GM18511 (cell line): Measurements from ENCODE around the gene PTGES2.
"Not testable (repeated sequence)": the region's sequence is repeated elsewhere in the genome, so short reads cannot be mapped to it uniquely, and the experiment has no call there.

Source experiments
- ATAC-seq: cut with Tn5 transposase; IDR thresholded peaks from one replicate; pipeline ENCODE4 v1.9.1; 2021; ENCODE audit warnings: mild to moderate bottlenecking, moderate library complexity; ENCODE audit not compliant: unreplicated experiment

PTGES2 gene

DNA sequence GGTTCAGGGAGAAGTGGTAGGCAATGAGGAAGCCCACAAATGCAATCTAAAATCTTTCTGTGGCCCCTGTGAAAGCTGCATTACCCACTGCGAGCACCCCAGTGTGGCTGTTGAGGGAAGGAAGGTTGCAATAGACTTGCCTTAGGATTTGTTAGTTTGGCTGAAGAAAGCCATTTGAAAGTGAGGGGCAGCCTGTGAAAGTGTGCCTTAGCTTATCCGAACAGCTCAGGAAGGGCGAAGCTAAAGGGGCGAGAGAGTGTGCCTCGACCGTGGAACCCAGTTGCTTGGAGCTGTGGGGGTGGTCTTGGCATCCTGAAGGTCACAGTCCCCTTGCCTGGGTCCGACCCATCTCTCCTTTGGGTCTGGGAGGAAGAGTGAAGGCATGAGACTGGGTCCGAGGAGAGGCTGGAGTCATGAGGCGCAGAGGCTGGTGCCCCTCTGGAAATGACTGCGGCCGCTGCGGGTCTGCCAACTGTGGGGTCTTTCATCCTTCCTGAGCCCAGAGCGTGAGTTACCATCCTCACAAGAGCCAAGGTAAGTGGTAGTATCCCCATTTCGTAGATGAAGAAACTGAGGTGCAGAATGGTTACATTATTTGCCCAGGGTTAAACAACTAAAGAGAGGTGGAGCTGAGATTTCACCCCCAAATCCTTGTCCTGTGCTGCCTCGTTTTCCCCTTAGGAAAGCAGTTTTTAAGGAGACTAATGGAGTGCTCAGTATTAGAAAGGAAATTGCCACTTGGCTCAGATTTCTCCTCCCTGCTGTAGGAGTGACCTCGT lies 35.1 kb downstream of the PTGES2 start:
- ATAC-seq, result no peak

- no peak for ATAC-seq
Measured at GRCh38 chr9:128091571-128091970, 36.0 kb downstream of the PTGES2 start.

DNA sequence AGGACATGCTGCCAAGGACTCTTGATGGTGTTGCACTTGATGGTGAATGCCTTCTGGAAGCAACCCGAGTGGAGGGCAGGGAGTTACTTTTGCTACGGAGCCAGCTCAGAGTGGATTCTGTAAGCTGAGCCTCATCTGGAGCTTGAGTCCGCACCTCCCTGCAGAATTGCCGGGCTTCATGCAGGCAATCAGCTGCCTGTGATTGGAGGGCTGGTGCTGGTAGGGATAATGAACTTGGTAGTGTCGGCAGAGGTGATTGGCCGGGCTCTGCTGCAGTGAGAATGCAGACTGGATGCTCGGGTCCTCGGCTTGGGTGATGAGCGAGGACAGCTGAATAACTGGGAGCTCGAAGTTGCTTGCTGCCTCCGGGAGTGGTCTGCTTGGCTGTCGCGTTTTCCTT lies 36.4 kb downstream of the PTGES2 start:
- no peak for ATAC-seq

- no peak for ATAC-seq
Measured at GRCh38 chr9:128089299-128089698, 38.2 kb downstream of the PTGES2 start.

DNA sequence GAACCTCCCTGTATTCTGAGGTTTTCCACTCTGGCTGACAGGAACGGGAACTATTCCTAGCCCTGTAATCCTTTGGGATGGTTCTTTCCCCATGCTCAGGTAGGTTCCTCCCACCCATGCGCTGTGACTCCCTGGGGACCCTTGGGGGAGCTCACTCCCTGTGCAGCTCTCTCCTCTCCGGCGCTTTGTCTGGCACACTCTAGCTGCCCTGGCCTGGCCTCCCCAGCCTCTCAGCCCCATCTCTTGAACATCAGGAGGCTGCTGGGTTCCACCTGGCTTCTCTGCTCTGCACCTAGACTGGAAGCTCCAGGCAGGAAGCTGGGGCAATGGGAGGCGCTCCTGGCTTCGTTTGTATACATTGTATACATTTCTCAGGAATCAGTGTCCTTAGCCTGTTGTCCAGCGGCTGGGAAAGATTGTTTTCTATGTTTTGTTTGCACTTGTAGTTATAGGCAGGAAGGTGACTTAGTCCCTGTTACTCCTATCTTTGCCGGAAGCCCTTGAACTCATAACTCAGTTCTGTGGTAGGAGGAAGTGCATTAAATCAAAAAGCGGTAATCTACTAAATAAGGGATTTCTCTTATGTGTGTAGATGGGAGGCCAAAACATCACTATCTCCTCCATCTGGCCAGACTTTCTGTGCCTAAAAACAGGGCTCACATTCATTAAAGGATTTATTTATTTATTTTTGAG lies 39.1 kb downstream of the PTGES2 start:
- ATAC-seq, result no peak

DNA sequence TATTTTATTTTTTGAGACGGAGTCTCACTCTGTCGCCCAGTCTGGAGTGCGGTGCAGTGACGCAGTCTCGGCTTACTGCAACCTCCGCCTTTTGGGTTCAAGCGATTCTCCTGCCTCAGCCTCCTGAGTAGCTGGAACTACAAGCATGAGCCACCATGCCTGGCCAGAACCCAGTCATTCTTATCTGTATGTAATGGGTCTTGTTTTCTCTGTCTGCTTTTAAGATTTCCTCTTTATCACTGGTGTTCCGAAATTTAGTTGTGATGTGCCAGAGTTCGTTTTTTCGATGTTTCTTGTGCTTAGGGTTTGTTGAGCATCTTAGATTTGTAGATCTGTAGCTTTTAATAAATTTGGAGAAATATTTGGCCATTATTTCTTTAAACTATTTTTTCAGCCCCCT lies 40.3 kb downstream of the PTGES2 start:
- ATAC-seq, result no peak

DNA sequence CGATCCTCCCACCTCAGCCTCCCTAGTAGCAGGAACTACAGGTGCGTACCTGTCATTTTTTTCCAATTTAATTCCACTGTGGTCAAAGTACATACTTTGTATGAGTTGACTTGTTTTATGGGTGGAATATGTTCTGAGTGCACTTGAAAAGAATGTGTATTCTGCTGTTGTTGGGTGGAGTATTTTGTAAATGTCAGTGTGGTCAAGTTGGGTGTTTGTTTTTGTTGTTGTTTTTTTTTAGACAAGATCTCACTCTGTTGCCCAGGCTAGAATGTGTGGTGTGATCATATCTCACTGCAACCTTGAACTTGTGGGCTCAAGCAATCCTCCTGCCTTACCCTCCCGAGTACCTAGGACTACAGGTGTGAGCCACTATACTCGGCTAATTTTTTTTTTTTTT lies 41.6 kb downstream of the PTGES2 start:
- no peak for ATAC-seq

GRCh38 chr9:128084746-128085145 lies 42.8 kb downstream of the PTGES2 start:
- no peak for ATAC-seq

GRCh38 chr9:128082151-128082550 lies 45.4 kb downstream of the PTGES2 start:
- ATAC-seq, result no peak

GRCh38 chr9:128081056-128081455 lies 46.5 kb downstream of the PTGES2 start:
- ATAC-seq, result no peak

GRCh38 chr9:128080206-128080605 lies 47.3 kb downstream of the PTGES2 start:
- ATAC-seq, result no peak

- ATAC-seq, result no peak
Measured at GRCh38 chr9:128078504-128079434, 48.8 kb downstream of the PTGES2 start.

- no peak for ATAC-seq
Measured at GRCh38 chr9:128077847-128078503, 49.6 kb downstream of the PTGES2 start.

DNA sequence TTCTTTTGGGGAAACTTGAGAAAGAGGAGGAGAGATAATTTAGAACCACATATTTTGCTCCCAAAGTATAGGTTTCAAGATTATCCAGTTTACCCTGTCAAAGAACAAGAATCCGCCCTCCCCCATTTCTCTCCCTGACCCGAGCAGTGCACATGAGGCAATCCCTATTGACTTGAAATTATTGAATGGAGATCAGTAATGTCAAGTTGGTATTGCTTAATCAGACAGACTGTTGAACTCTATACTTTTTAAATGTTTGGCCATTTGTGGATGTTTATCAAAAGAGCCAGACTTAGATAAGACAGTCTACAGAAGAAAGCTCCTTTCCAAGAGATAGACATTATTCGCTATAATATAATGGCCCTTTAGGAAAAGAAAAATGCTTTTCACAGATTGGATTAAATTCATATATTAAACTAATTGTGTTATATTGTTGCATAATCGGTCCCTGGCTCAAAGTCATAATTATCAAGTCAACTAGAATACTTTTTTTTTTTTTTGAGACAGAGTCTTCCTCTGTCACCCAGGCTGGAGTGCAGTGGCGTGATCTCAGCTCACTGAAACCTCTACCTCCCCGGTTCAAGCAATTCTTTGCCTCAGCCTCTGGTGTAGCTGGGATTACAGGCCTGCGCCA lies 54.2 kb downstream of the PTGES2 start:
- ATAC-seq, result no peak

DNA sequence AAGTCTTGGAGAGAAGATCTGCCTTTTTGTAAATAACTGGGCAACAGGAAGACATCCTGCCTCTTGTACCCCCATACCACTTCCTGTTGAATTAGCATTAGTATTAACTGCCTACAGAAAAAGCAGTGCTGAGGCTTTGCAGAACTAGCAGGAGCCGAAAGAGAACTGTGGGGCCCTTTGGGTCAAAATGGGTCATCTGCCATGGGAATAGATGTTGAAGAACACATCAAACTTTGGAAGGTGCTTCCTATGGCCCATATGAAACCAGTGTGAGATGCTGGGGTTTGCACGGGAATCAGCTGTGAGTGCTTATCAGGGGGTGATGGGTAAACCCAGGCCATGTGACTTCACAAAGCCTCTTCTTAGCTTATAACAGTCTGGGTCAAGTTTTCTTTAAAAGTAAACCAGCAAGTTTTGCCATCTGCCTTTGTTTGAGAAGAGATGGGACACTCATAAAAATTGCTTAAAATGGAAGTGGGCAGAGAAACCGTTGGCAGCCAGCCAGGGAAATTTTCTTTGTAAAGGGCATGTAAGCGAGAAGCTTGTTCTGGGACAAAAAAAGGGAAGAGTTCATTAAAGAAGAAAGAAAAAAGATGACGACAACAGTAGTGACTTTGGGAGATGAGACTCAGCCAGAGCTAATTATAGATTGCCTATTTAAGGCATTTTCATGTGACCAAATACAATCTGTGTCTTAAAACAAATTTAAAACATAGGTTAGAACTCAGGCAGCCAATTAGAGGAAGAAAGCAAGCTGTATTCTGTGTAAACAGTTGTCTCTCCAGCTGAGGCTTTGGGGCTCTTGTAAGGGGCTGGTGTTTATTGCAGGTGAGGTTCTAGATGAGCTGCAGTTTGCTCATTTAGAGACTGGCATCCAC lies 55.1 kb downstream of the PTGES2 start:
- ATAC-seq, result no peak

DNA sequence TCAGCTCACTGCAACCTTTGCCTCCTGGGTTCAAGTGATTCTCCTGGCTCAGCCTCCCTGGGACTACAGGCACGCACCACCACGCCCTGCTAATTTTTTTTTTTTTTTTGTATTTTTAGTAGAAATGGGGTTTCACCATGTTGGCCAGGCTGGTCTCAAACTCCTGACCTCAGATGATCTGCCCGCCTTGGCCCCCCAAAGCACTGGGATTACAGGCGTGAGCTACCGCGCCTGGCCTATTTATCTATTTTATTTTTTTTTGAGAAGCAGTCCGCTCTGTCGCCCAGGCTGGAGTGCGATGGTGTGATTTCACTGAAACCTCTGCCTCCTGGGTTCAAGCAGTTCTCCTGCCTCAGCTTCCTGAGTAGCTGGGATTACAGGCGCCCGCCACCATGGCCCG lies 56.1 kb downstream of the PTGES2 start:
- ATAC-seq, result not testable (repeated sequence)

DNA sequence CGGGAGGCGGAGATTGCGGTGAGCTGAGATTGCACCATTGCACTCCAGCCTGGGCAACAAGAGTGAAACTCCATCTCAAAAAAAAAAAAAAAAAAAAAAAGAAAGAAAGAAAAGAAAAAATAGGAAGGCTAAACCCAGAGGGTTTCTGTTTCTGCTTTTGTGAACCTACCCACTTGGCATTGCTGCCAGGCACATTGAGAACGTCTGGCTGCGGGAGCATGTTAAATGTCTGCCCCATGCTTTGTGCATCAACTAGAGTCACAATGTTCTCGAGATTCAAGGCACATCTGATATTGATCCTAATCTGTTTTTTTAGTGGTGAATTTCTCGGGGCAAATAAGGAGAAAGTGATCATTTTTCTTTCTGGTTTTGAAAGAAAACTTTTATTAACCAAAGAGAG lies 56.7 kb downstream of the PTGES2 start:
- no peak for ATAC-seq
